ENCODE data around the gene CCDC93.
"Not testable (repeated sequence)": the region's sequence is repeated elsewhere in the genome, so short reads cannot be mapped to it uniquely, and the experiment has no call there.

CCDC93 gene

DNA sequence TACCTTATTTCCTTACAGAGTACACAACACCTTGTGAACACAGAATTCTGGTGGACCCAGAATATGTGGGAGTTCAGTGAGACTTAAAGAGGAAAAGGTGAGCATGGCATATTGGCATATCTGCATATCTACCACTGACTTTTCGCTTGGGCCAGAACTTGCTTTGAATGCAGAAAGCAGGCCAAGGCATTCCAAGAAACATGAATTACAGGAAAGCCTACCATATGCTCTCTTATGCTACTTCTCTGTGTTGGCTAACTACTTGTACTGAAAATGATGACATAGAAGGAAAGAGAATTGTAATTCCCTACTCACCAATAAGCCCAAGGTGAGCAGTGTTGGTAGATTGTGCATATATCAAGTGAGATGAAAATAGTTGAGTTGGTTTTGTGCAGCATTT is 31.4 kb upstream of the CCDC93 start:
- DNase-seq (ENCODE audit: low read depth) = no peak

- DNase-seq (ENCODE audit: low read depth) = no peak
Measured at GRCh38 chr2:118044854-118045253, 31.0 kb upstream of the CCDC93 start.

GRCh38 chr2:118044103-118044716 is 30.3 kb upstream of the CCDC93 start:
- no peak for DNase-seq (ENCODE audit: low read depth)

- no peak for DNase-seq (ENCODE audit: low read depth)
Measured at GRCh38 chr2:118040891-118041290, 27.0 kb upstream of the CCDC93 start.

GRCh38 chr2:118032169-118033013 is 18.5 kb upstream of the CCDC93 start:
- DNase-seq (ENCODE audit: low read depth) = no peak

- no peak for DNase-seq (ENCODE audit: low read depth)
Measured at GRCh38 chr2:118031566-118031965, 17.7 kb upstream of the CCDC93 start.

- DNase-seq (ENCODE audit: low read depth) = no peak
Measured at GRCh38 chr2:118029025-118029424, 15.2 kb upstream of the CCDC93 start.

GRCh38 chr2:118021356-118021755 is 7.5 kb upstream of the CCDC93 start:
- DNase-seq (ENCODE audit: low read depth) = no peak

GRCh38 chr2:118019821-118020220 is 6.0 kb upstream of the CCDC93 start:
- no peak for DNase-seq (ENCODE audit: low read depth)

DNA sequence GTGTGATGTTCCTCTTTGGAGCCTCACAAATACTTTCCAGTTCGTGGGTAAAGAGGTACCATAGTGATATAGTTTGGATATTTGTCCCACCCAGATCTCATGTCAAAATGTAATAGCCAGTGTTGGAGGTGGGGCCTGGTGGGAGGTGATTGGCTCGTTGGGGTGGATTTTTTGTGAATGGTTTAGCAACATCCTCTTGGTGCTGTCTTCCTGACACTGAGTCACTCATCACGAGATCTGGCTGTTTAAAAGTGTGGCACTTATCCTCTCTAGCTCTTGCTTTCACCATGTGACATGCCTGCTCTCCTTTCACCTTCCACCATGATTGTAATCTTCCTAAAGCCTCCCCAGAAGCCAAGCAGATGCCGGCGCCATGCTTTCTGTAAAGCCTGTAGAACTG is 3.0 kb upstream of the CCDC93 start:
- DNase-seq (ENCODE audit: low read depth) = no peak

DNA sequence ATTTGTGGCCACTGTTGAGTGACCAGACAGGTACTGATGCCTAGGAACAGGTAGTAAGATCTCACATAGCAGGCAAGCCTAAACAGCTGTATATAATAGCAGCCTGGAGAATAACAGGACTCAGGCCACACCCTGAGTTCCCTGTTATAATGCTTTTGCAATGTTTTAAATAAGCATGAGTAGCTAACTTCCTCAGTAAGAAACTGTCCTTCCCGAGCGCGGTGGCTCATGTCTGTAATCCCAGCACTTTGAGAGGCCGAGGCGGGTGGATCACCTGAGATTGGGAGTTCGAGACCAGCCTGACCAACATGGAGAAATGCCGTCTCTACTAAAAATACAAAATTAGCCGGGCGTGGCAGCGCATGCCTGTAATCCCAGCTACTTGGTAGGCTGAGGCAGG is 1.9 kb upstream of the CCDC93 start:
- DNase-seq (ENCODE audit: low read depth) = not testable (repeated sequence)

DNA sequence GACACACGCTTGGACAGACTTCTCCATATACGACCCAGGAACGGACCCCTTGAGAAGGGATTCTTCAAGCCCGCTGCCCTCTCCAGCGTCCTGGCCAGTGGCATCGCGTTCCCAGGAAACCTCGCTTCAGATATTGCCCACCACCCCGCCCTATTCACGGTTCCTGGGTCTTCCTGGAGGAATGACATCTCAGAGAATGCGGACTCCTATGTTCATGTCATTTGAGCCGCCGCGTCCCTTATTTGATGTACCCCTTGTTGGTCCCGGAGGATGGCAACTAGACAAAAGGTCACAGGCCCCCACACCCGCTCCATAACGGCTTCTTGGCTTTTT is 588 bp upstream of the CCDC93 start:
- DNase-seq (ENCODE audit: low read depth) = no peak

- DNase-seq (ENCODE audit: low read depth) = no peak
Measured at GRCh38 chr2:118013221-118013723, 598 bp downstream of the CCDC93 start.

DNA sequence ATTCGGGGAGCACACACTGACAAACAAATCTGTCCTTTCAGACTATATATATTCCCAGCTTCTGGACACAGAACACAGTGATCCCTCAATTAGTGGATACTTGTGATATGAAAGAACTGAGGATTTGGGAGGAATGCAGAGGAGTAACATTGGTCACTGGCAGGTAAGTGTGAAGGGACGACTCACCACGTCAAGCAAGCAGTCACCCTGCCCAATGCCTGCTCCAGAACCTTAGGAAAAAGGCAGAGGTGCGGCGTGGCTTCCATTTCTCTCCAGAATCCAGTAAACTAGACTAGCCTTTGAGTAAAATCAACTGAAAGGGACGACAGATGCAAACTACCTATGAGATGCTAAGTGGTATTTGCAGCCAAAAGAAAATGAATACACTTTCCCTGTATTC is 1.1 kb downstream of the CCDC93 start:
- DNase-seq (ENCODE audit: low read depth) = no peak

GRCh38 chr2:118010473-118010872 is 3.4 kb downstream of the CCDC93 start:
- DNase-seq (ENCODE audit: low read depth) = no peak

DNA sequence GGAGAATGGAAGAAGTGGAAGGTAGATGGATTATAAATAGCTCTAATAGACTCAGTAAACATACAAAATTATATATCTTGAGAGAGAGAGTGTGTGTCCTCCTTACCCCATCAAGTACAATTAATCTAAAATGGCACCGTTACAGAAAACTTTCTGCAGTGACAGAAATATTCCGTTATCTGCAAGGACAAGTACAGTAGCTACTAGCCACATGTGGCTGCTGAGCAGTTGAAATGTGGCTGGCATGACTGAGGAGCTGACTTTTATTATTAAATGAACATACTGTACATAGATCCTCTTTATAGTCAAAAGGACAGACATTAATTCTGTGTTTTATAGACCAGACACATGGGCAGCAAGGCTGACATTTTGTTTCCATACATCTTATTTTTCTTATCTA is 7.0 kb downstream of the CCDC93 start:
- no peak for DNase-seq (ENCODE audit: low read depth)

DNA sequence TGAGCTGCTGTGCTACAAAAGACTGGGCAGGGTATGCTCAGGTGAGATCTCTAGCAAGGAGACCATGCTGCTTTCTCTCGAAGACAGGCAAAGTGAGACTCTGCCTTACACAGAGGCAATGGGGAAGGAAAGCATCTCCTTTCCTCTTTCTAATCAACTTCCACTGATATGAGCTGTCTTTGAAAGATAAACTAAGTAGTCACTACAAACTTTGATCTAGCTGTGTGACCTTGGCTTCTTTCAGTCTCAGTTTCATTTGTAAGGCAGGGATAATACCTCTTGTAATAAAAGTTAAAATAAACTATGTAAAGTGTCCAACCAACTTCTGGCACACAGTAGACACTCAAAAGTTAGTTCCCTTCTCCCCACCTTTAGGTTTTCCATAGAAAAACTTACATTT is 7.5 kb downstream of the CCDC93 start:
- no peak for DNase-seq (ENCODE audit: low read depth)

GRCh38 chr2:118003396-118003824 is 10.5 kb downstream of the CCDC93 start:
- peak; percentile 30 for DNase-seq (ENCODE audit: low read depth)

DNA sequence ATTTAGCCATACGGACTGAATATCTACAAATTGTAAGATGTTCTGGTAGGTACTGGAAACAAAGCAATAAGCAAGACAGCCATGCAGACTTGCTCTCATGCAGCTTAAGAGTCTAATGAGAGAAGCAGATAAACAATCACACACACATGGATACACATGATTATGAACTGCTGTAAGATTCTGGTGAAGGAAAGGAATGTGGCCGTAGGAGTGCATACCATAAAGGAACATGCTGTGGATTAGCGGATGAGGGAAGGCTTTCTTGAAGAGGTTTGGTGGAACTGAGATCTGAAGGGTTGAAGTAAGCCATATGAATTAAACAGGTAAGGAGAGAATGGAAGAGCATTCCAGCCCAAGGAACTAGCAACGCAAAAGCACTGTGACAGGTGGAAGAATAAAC is 13.8 kb downstream of the CCDC93 start:
- no peak for DNase-seq (ENCODE audit: low read depth)

- no peak for DNase-seq (ENCODE audit: low read depth)
Measured at GRCh38 chr2:117997872-117998454, 15.9 kb downstream of the CCDC93 start.

- no peak for DNase-seq (ENCODE audit: low read depth)
Measured at GRCh38 chr2:117996525-117996924, 17.3 kb downstream of the CCDC93 start.

DNA sequence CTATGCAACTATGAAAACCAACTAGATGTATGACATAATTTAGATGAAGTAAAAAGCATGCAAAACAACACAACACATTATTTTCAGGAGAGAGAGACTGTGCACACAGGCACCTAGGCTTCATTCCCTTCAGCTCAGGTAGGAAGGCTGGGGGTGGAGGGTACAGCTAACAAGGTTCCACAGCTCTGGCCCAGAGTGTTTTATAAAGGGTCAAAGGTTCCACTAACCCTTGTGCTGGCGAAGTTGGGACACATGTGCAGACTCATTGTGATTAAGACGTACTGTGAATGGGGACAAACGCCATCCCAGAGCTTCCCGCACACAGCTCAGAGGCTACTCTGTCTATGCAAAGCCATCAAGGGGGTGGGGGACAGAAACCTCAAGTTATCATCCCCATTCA is 19.1 kb downstream of the CCDC93 start:
- DNase-seq (ENCODE audit: low read depth) = no peak

- DNase-seq (ENCODE audit: low read depth) = no peak
Measured at GRCh38 chr2:117989854-117990438, 23.9 kb downstream of the CCDC93 start.

Data from T-helper 22 cell (primary cell).